RWPE2 (cell line): Measurements from ENCODE around the gene GRID2.

ENCODE experiments used
- ATAC-seq: fragments of 200-7000 bp; cut with Tn5 transposase; 3 replicates; pipeline ENCODE4 v1.9.1; 2021; ENCODE audit warnings: low read depth
- DNase-seq: peaks from one replicate; pipeline ENCODE4 v3.0.0-alpha.2; 2020; ENCODE audit warnings: low spot score
- H3K27ac ChIP-seq: fragments of 450-650 bp; 2 replicates; pipeline ENCODE4 v1.5.1; 2017; ENCODE audit warnings: mild to moderate bottlenecking; ENCODE audit not compliant: poor library complexity, severe bottlenecking
- H3K27me3 ChIP-seq: fragments of 250-450 bp; sonication (Bioruptor Pico); 2 replicates; pipeline ENCODE4 v1.5.1; 2021; ENCODE audit warnings: mild to moderate bottlenecking, moderate library complexity; ENCODE audit not compliant: insufficient read depth, poor library complexity, severe bottlenecking
- H3K36me3 ChIP-seq: fragments of 250-450 bp; sonication (Bioruptor Pico); 2 replicates; pipeline ENCODE4 v1.5.1; 2020; ENCODE audit warnings: low read depth, mild to moderate bottlenecking, moderate library complexity
- H3K4me1 ChIP-seq: fragments of 250-450 bp; sonication (Bioruptor Pico); 2 replicates; pipeline ENCODE4 v1.5.1; 2021; ENCODE audit warnings: mild to moderate bottlenecking, moderate library complexity; ENCODE audit not compliant: insufficient read depth, poor library complexity, severe bottlenecking
- H3K4me3 ChIP-seq: fragments of 250-450 bp; sonication (Bioruptor Pico); 2 replicates; pipeline ENCODE4 v1.5.1; 2021; ENCODE audit warnings: mild to moderate bottlenecking, moderate library complexity; ENCODE audit not compliant: severe bottlenecking
- H3K9me3 ChIP-seq: fragments of 250-450 bp; sonication (Bioruptor Pico); 2 replicates; pipeline ENCODE4 v1.5.1; 2021; ENCODE audit warnings: mild to moderate bottlenecking, moderate library complexity; ENCODE audit not compliant: severe bottlenecking
- CTCF ChIP-seq: fragments of 450-650 bp; IDR thresholded peaks from one replicate; pipeline ENCODE4 v1.5.1; 2017; ENCODE audit warnings: mild to moderate bottlenecking, moderate library complexity; ENCODE audit not compliant: poor library complexity, severe bottlenecking

Gene GRID2

GRCh38 chr4:93232883-93233282 lies 929.1 kb downstream of the GRID2 start:
- ATAC-seq (no peak), DNase-seq (no peak)
- Histone ChIP-seq H3K4me3 (no peak overlapping the region), H3K36me3 (no peaks in the 10 kb centered on the region), H3K9me3 (no peaks in the 10 kb centered on the region), H3K27ac (no peak overlapping the region), H3K27me3 (no peaks in the 10 kb centered on the region), H3K4me1 (no peaks in the 10 kb centered on the region)
- no peak for TF ChIP-seq CTCF

- Histone ChIP-seq H3K36me3 (no peaks in the 10 kb centered on the region), H3K27me3 (no peaks in the 10 kb centered on the region), H3K4me3 (no peak overlapping the region), H3K9me3 (no peaks in the 10 kb centered on the region), H3K4me1 (no peaks in the 10 kb centered on the region), H3K27ac (no peak overlapping the region)
- no peak for TF ChIP-seq CTCF
- no peak for ATAC-seq
- DNase-seq: no peak
Measured at GRCh38 chr4:93237521-93237920, 933.8 kb downstream of the GRID2 start.

- no peak overlapping the region for H3K4me3 ChIP-seq
- no peak overlapping the region for H3K27ac ChIP-seq
- no peaks in the 10 kb centered on the region for H3K36me3 ChIP-seq
- DNase-seq: no peak
- no peaks in the 10 kb centered on the region for H3K27me3 ChIP-seq
- H3K4me1 ChIP-seq: no peaks in the 10 kb centered on the region
- TF ChIP-seq CTCF: no peak
- ATAC-seq: no peak
- H3K9me3 ChIP-seq: no peaks in the 10 kb centered on the region
Measured at GRCh38 chr4:93243262-93243661, 939.5 kb downstream of the GRID2 start.

GRCh38 chr4:93261207-93261606 lies 957.4 kb downstream of the GRID2 start:
- TF ChIP-seq CTCF: no peak
- Histone ChIP-seq H3K4me3 (no peak overlapping the region), H3K27me3 (no peaks in the 10 kb centered on the region), H3K9me3 (no peaks in the 10 kb centered on the region), H3K27ac (no peak overlapping the region), H3K36me3 (no peaks in the 10 kb centered on the region), H3K4me1 (no peaks in the 10 kb centered on the region)
- DNase-seq: no peak
- ATAC-seq: no peak

- TF ChIP-seq CTCF: no peak
- Histone ChIP-seq H3K4me3 (no peak overlapping the region), H3K27me3 (no peaks in the 10 kb centered on the region), H3K9me3 (no peaks in the 10 kb centered on the region), H3K4me1 (no peaks in the 10 kb centered on the region), H3K36me3 (no peaks in the 10 kb centered on the region), H3K27ac (no peak overlapping the region)
- no peak for ATAC-seq
- DNase-seq: no peak
Measured at GRCh38 chr4:93263166-93263565, 959.4 kb downstream of the GRID2 start.
